ENCODE results near the gene FAM135A. TPM values are rescaled to one million over a fixed set of nuclear protein-coding genes. Genes with fewer than 3 reads are reported as not detected.
"Not testable (repeated sequence)": the region's sequence is repeated elsewhere in the genome, so short reads cannot be mapped to it uniquely, and the experiment has no call there.

The FAM135A gene
- total and polyA plus RNA-seq, 4 donors = 32.7 to 93.0 (median 39.6) TPM

DNA sequence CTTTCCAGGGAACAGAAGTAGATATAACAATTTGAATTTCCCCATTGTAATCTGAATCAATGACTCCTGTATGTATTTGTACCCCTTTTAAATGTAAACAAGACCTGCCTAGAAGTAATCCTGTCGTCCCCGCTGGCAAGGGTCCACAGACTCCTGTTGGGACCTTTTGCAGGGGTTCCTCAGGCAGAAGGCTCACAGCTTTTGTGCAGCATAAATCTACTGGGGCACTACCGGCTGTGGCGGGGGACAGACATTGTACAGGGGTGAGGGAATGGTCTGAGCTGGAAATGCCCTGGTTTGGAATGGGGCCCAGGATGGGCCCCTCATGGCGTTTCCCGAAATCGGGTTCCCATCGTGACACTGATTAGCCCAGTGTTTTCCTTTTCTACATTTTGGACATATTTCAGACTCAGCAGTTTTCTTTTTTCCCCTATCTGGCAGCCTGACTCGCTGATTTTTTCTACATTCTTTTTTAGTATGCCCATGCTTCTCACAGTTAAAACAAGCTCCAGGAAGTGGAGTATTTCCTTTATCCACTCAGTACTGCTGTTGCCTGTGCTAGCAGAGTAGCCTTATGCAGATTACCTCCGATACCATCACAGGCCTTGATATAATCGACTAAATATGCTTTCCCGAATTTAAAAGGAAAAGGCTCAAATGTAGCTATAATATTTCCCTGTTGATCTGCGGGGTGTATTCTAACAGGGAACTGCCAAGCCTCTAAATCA lies 34.2 kb downstream of the FAM135A start:
- 54% methylated on average over 7 of the region's 13 CpGs for WGBS (ENCODE audit: insufficient coverage)
- DNase-seq (ENCODE audit: low read depth in 4 of 6, low spot score in 6 of 6) = peak in 2 of 6 donors; percentile 16 to 17
- not testable (repeated sequence) for H3K4me3 ChIP-seq (ENCODE audit: low read depth, low read length); H3K36me3 ChIP-seq (ENCODE audit: control insufficient read depth, insufficient read depth, low read length); H3K27me3 ChIP-seq (ENCODE audit: control insufficient read depth, insufficient read depth, low read length); H3K27ac ChIP-seq (ENCODE audit: low read depth, low read length); H3K4me1 ChIP-seq (ENCODE audit: control insufficient read depth, insufficient read depth, low read length); H3K9me3 ChIP-seq (ENCODE audit: control insufficient read depth, insufficient read depth, low read length)

GRCh38 chr6:70453899-70454298 lies 40.6 kb downstream of the FAM135A start:
- not testable (repeated sequence) for H3K9me3 ChIP-seq (ENCODE audit: control insufficient read depth, insufficient read depth, low read length); H3K4me1 ChIP-seq (ENCODE audit: control insufficient read depth, insufficient read depth, low read length); DNase-seq (ENCODE audit: low read depth in 4 of 6, low spot score in 6 of 6); H3K36me3 ChIP-seq (ENCODE audit: control insufficient read depth, insufficient read depth, low read length); H3K4me3 ChIP-seq (ENCODE audit: low read depth, low read length); H3K27me3 ChIP-seq (ENCODE audit: control insufficient read depth, insufficient read depth, low read length); H3K27ac ChIP-seq (ENCODE audit: low read depth, low read length)
- WGBS (ENCODE audit: insufficient coverage) = no CpG with 5 or more reads among the region's 2 CpGs

DNA sequence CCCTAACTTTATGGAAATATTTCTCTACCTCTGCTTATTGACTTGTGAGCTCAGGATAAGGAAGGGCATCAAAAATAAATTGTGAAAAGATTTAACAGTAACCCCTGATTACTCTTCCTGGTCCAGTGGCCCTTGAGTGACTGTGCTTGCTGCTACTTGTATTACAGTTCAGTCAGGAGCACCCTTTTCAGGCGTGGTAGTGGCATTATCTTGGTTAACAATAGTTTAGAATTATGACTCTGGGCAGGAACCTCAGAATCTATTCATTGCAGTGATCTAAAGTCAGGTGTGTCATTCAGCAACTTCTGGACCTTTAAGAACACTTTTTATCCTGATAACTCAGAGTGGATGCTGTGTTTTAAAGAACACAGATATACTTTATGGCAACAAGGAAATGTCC lies 43.4 kb downstream of the FAM135A start:
- DNase-seq (ENCODE audit: low read depth in 4 of 6, low spot score in 6 of 6) = no peak
- Histone ChIP-seq H3K36me3 (ENCODE audit: control insufficient read depth, insufficient read depth, low read length) (no peaks in the 10 kb centered on the region), H3K4me1 (ENCODE audit: control insufficient read depth, insufficient read depth, low read length) (no peaks in the 10 kb centered on the region), H3K27me3 (ENCODE audit: control insufficient read depth, insufficient read depth, low read length) (no peaks in the 10 kb centered on the region), H3K4me3 (ENCODE audit: low read depth, low read length) (no peak overlapping the region), H3K9me3 (ENCODE audit: control insufficient read depth, insufficient read depth, low read length) (no peaks in the 10 kb centered on the region), H3K27ac (ENCODE audit: low read depth, low read length) (no peak overlapping the region)
- 67% methylated on average over 1 of the region's 1 CpG for WGBS (ENCODE audit: insufficient coverage)

- Histone ChIP-seq H3K9me3 (ENCODE audit: control insufficient read depth, insufficient read depth, low read length) (no peaks in the 10 kb centered on the region), H3K4me3 (ENCODE audit: low read depth, low read length) (no peak overlapping the region), H3K27me3 (ENCODE audit: control insufficient read depth, insufficient read depth, low read length) (no peaks in the 10 kb centered on the region), H3K27ac (ENCODE audit: low read depth, low read length) (no peak overlapping the region), H3K4me1 (ENCODE audit: control insufficient read depth, insufficient read depth, low read length) (no peaks in the 10 kb centered on the region), H3K36me3 (ENCODE audit: control insufficient read depth, insufficient read depth, low read length) (no peaks in the 10 kb centered on the region)
- no CpG with 5 or more reads among the region's 2 CpGs for WGBS (ENCODE audit: insufficient coverage)
- DNase-seq (ENCODE audit: low read depth in 4 of 6, low spot score in 6 of 6) = no peak
Measured at GRCh38 chr6:70459235-70459634, 45.9 kb downstream of the FAM135A start.

DNA sequence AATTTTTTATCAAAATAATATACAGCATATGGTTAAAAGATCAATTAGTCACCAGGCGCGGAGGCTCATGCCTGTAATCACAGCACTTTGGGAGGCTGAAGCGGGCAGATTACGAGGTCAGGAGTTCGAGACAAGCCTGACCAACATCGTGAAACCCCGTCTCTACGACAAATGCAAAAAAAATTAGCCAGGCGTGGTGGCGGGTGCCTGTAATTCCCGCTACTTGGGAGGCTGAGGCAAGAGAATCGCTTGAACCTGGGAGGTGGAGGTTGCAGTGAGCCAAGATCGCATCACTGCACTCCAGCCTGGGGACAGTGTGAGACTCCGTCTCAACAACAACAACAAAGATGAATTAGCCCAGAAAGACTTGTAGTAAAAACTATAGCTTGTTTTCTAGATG lies 46.4 kb downstream of the FAM135A start:
- H3K9me3 ChIP-seq (ENCODE audit: control insufficient read depth, insufficient read depth, low read length); H3K27me3 ChIP-seq (ENCODE audit: control insufficient read depth, insufficient read depth, low read length); H3K36me3 ChIP-seq (ENCODE audit: control insufficient read depth, insufficient read depth, low read length); H3K4me1 ChIP-seq (ENCODE audit: control insufficient read depth, insufficient read depth, low read length); DNase-seq (ENCODE audit: low read depth in 4 of 6, low spot score in 6 of 6); H3K4me3 ChIP-seq (ENCODE audit: low read depth, low read length); H3K27ac ChIP-seq (ENCODE audit: low read depth, low read length): not testable (repeated sequence)
- 98% methylated on average over 8 of the region's 14 CpGs for WGBS (ENCODE audit: insufficient coverage)

DNA sequence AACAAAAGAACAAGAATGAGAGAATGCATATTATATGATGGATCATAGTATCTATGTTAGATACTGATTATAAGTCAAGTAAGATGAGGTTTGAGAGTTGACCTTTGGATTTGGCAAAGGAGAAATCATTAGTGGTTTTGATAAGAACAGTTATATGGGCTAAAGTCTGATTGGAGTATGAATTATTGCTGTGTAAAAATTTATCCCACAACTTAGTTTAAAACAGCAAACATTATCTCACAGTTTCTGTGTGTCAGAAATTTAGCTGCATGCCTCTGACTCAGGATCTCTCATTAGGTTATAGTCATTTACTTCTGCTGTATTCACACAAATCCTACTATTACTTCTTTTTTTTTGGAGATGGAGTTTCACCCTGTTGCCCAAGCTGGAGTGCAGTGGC lies 56.7 kb downstream of the FAM135A start:
- no peak overlapping the region for H3K4me3 ChIP-seq (ENCODE audit: low read depth, low read length)
- no peak overlapping the region for H3K27ac ChIP-seq (ENCODE audit: low read depth, low read length)
- no peak for DNase-seq (ENCODE audit: low read depth in 4 of 6, low spot score in 6 of 6)
- H3K9me3 ChIP-seq (ENCODE audit: control insufficient read depth, insufficient read depth, low read length) = no peaks in the 10 kb centered on the region
- H3K36me3 ChIP-seq (ENCODE audit: control insufficient read depth, insufficient read depth, low read length) = peaks cover 4% of the 10 kb centered on the region
- H3K4me1 ChIP-seq (ENCODE audit: control insufficient read depth, insufficient read depth, low read length) = peaks cover 3% of the 10 kb centered on the region
- H3K27me3 ChIP-seq (ENCODE audit: control insufficient read depth, insufficient read depth, low read length) = no peaks in the 10 kb centered on the region

DNA sequence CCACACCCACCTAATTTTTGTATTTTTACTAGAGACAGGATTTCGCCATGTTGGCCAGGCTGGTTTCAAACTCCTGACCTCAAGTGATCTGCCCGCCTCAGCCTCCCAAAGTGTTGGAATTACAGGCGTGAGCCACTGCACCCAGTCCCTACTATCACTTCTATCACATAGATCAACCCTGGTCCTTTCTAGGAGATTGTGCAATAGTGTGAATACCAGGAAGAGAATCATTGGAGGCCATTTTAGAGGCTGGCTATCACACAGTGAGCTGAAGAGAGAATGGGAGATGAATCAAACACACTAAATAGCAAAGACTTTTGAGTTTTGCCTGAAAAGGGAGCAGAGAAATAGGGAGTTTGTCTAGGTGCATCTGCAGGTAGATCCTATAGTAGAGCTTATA lies 57.2 kb downstream of the FAM135A start:
- WGBS (ENCODE audit: insufficient coverage) = no CpG with 5 or more reads among the region's 3 CpGs
- DNase-seq (ENCODE audit: low read depth in 4 of 6, low spot score in 6 of 6); H3K27ac ChIP-seq (ENCODE audit: low read depth, low read length); H3K9me3 ChIP-seq (ENCODE audit: control insufficient read depth, insufficient read depth, low read length); H3K4me3 ChIP-seq (ENCODE audit: low read depth, low read length); H3K27me3 ChIP-seq (ENCODE audit: control insufficient read depth, insufficient read depth, low read length); H3K4me1 ChIP-seq (ENCODE audit: control insufficient read depth, insufficient read depth, low read length); H3K36me3 ChIP-seq (ENCODE audit: control insufficient read depth, insufficient read depth, low read length): not testable (repeated sequence)

DNA sequence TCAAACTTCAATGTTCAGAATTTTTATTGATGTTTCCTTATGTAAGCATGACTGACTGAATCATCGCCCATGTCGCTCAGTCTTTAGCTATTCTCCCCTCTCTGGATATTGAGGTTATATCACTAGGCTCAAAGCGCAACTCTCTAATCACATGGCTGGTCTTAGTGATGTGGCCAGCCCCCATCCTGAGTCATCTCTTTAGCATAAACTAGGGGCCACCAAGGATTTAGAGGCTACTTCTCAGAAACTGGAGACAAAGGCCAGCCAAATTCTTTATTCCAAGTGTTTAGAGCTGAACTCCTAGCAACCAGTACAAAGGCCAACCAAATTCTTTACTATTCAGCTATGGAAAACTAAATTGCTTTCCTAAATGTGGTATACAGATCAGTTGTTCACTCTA lies 61.4 kb downstream of the FAM135A start:
- 43% methylated on average over 2 of the region's 3 CpGs for WGBS (ENCODE audit: insufficient coverage)
- no peak overlapping the region for H3K27ac ChIP-seq (ENCODE audit: low read depth, low read length)
- DNase-seq (ENCODE audit: low read depth in 4 of 6, low spot score in 6 of 6) = peak in 5 of 6 donors; percentile 13 to 73 (median 37)
- no peaks in the 10 kb centered on the region for H3K9me3 ChIP-seq (ENCODE audit: control insufficient read depth, insufficient read depth, low read length)
- H3K36me3 ChIP-seq (ENCODE audit: control insufficient read depth, insufficient read depth, low read length) = peaks cover 4% of the 10 kb centered on the region
- peaks cover 3% of the 10 kb centered on the region for H3K4me1 ChIP-seq (ENCODE audit: control insufficient read depth, insufficient read depth, low read length)
- H3K27me3 ChIP-seq (ENCODE audit: control insufficient read depth, insufficient read depth, low read length) = no peaks in the 10 kb centered on the region
- H3K4me3 ChIP-seq (ENCODE audit: low read depth, low read length) = no peak overlapping the region

GRCh38 chr6:70479236-70479635 lies 65.9 kb downstream of the FAM135A start:
- Histone ChIP-seq H3K4me3 (ENCODE audit: low read depth, low read length) (no peak overlapping the region), H3K27me3 (ENCODE audit: control insufficient read depth, insufficient read depth, low read length) (no peaks in the 10 kb centered on the region), H3K36me3 (ENCODE audit: control insufficient read depth, insufficient read depth, low read length) (no peaks in the 10 kb centered on the region), H3K27ac (ENCODE audit: low read depth, low read length) (peak overlapping the region; percentile 35), H3K9me3 (ENCODE audit: control insufficient read depth, insufficient read depth, low read length) (no peaks in the 10 kb centered on the region), H3K4me1 (ENCODE audit: control insufficient read depth, insufficient read depth, low read length) (no peaks in the 10 kb centered on the region)
- WGBS (ENCODE audit: insufficient coverage) = no CpG with 5 or more reads among the region's 4 CpGs
- peak; percentile 19 to 82 (median 50) for DNase-seq (ENCODE audit: low read depth in 4 of 6, low spot score in 6 of 6)

GRCh38 chr6:70486638-70487037 lies 73.3 kb downstream of the FAM135A start:
- not testable (repeated sequence) for H3K9me3 ChIP-seq (ENCODE audit: control insufficient read depth, insufficient read depth, low read length); H3K27ac ChIP-seq (ENCODE audit: low read depth, low read length); DNase-seq (ENCODE audit: low read depth in 4 of 6, low spot score in 6 of 6); H3K36me3 ChIP-seq (ENCODE audit: control insufficient read depth, insufficient read depth, low read length); H3K4me3 ChIP-seq (ENCODE audit: low read depth, low read length); H3K4me1 ChIP-seq (ENCODE audit: control insufficient read depth, insufficient read depth, low read length); H3K27me3 ChIP-seq (ENCODE audit: control insufficient read depth, insufficient read depth, low read length)
- WGBS (ENCODE audit: insufficient coverage) = 100% methylated on average over 7 of the region's 9 CpGs

All from spinal cord (tissue), 10 donors.